GM21825 (cell line): ENCODE measurements around the gene KREMEN2.
"Not testable (repeated sequence)": the region's sequence is repeated elsewhere in the genome, so short reads cannot be mapped to it uniquely, and the experiment has no call there.

Experiments used
- ATAC-seq: cut with Tn5 transposase; IDR thresholded peaks from one replicate; pipeline ENCODE4 v1.9.1; 2021; ENCODE audit warnings: mild to moderate bottlenecking, moderate library complexity; ENCODE audit not compliant: unreplicated experiment

Gene KREMEN2, protein sequence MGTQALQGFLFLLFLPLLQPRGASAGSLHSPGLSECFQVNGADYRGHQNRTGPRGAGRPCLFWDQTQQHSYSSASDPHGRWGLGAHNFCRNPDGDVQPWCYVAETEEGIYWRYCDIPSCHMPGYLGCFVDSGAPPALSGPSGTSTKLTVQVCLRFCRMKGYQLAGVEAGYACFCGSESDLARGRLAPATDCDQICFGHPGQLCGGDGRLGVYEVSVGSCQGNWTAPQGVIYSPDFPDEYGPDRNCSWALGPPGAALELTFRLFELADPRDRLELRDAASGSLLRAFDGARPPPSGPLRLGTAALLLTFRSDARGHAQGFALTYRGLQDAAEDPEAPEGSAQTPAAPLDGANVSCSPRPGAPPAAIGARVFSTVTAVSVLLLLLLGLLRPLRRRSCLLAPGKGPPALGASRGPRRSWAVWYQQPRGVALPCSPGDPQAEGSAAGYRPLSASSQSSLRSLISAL

DNA sequence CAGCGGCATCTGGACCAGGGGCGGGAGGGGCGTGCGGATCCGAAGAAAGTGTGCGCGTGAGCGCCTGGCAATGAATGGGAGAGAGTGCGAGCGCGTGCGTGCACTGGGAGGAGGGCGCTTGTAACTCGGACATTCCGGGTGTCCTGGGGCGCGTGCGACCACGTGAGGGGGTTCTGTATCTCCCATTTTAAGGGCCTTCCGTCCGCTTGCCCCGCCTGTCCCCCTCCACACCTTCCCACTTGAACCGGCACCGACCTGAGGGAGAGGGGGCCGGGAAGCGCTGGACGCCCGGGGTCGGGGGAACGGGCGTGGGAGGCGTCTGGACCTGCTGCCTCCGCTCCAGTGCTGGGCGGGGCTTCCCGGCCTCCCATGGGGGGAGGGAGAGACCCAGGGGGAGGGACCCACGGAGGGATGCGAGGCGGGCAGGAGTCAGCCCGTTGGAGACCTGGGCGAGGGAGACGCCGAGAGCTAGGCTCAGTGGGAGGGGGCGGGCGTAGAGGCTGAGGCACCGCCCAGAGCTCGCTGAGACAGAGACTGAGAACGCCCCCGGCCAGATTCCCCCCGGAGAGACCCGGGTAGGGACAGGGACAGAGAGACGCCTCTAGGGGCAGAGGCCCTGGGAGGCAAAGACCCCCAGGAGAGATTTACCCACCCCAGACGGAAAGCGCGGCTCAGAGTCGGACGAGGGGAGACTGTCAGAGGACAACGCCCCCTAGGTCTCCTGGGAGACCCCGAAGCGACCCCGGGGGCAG lies at the start of gene KREMEN2:
Gene KREMEN2, plus strand, starts transcription at position 553 of the 752 bp plus-strand sequence. CDS start 246 bp downstream, outside the sequence.
- ATAC-seq: no peak

DNA sequence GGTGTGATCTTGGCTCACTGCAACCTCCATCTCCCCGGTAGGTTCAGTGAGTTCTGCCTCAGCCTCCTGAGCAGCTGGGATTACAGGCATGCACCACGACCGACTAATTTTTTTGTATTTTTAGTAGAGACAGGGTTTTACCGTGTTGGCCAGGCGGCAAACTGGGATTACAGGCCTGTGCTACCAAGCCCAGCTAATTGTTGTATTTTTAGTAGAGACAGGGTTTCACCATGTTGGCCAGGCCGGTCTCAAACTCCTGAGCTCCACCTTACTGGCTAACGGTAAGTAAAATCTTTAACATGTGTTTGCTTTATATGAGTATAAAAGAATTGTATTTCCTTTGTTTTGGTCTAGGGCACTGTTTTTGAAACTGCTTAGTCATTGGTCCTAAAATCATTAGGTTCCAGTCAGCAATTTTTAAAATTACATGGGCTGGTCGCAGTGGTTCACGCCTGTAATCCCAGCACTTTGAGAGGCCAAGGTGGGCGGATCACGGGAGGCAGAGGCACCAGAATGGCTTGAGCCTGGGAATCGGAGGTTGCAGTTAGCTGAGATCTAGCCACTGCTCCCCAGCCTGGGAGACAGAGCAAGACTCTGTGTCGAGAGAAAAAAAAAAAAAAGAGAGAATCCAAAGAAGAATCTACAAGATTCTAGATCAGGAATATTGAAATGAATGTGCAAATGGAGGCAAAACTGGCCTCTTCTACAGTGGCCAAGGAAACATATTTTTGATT lies 48.7 kb upstream of the KREMEN2 start:
- no peak for ATAC-seq

DNA sequence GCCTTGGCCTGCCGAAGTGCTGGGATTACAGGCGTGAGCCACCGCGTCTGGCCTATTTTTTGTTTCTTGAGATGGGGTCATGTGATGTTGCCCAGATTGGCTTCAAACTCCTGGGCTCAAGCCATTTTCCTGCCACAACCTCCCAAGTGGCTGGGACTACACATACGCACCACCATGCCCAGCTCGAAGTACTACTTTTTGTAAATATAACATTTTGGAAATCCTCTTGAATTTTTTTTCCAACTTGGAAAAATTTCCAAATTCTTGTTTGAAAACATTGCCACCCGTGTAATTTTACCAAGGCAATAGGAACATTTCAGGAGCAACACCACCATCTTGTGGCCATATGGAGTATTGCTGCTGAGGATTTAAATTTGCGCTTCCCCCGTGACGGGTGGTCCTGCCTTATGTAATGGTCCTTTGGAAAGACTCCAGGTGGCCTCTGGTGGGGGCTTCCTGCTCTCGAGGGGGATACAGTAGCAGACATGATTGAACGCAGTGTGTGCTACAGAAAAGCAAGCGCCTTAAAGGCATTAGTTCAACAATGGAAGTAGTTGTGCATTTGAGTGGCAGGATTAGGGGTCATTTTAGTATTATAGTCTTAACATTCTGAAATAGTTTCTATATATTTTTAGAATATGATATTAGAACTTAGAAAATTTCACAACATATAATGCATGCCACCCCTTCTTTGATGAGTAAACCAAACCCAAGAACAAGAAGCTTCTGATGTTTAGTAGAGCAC lies 44.4 kb upstream of the KREMEN2 start:
- no peak for ATAC-seq

DNA sequence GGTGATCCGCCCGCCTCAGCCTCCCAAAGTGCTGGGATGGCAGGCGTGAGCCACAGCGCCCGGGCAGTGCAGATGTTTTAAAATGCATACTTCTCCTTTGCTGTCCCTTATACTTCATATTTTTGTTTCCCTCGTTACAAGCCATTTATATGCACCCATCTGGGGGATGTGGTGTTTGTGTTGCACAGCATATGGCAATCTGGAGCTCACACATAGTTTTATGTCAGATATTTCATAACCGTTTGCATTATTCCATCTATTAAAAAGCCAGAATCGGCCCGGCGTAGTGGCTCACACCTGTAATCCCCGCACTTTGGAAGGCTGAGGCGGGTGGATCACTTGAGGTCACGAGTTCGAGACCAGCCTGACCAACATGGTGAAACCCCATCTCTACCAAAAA lies 40.6 kb upstream of the KREMEN2 start:
- ATAC-seq: no peak

DNA sequence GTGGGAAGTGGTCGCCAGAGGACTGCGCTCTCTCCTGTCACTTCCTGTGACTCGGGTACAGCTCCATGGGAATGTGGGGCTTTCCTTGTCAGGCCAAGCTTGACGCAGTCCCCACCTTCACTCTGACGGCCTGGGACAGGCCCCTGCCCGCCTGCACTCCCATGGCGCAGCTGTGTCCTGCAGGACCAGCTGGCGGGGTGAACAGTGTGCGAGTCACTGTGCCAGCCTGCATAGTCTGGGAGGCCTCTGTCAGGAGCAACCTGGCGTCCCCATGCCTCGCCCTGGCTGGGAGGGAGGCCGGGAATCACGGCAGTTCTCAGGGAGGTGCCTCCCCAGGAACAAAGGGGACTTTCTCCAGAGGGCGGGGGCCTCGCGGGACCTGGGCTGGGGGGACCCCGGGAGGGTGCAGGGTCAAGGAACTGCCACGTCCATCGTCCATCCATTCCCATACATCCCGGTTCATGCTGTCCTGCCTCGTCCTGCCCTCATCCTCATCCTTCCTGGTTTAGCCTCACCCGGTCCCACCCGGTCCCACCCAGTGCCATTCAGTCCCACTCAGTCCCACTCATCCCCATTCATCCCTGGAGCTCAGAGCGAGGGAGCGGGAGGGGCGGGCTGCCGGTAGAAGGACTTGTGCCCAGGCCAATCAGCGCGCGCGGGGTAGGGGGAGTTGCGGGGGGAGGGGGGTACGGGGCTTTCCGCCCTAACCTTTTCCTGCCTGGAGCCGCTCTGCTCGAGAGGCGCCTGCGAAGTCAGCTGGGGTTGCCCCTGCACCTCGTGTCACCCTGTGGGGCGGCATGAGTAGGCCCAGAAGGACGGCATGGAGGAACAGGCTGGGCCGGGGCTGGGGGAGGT lies 38.9 kb upstream of the KREMEN2 start:
- no peak for ATAC-seq

DNA sequence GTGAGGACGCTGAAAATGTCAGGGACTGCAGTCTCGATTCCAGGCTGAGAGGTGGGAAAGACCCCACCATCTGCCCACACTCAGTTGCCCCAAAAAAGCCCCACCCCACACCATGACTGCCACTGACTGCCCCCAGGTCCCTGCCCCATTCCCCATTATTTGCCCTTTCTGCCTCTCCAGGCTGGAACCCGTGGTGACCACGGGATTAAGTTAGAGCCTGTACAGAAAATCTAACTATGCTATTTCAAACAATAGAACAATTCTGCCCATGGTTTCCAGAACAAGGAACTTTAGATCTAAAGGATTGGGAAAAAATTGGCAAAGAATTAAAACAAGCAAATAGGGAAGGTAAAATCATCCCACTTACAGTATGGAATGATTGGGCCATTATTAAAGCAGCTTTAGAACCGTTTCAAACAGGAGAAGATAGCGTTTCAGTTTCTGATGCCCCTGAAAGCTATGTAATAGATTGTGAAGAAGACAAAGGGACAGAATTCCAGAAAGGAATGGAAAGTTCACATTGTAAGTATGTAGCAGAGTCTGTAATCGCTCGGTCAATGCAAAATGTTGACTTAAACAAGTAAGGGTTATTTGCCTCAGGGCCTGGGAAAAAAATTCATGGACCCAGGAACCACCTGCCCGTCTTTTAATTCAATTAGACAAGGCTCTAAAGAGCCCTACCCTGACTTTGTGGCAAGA lies 38.0 kb upstream of the KREMEN2 start:
- no peak for ATAC-seq

DNA sequence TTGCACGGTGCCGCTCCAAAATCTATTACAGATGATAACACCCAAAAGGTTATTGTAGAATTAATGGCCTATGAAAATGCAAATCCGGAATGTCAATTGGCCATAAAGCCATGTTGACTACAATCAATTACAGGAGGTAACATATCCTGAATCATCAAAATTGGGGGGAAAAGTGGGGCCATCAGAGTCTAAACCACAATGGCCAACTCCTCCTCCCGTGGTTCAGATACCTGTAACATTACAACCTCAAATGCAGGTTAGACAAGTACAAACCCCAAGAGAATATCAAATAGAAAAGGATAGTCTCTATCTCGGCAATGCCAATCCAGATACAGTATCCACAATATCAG lies 37.5 kb upstream of the KREMEN2 start:
- ATAC-seq: no peak

DNA sequence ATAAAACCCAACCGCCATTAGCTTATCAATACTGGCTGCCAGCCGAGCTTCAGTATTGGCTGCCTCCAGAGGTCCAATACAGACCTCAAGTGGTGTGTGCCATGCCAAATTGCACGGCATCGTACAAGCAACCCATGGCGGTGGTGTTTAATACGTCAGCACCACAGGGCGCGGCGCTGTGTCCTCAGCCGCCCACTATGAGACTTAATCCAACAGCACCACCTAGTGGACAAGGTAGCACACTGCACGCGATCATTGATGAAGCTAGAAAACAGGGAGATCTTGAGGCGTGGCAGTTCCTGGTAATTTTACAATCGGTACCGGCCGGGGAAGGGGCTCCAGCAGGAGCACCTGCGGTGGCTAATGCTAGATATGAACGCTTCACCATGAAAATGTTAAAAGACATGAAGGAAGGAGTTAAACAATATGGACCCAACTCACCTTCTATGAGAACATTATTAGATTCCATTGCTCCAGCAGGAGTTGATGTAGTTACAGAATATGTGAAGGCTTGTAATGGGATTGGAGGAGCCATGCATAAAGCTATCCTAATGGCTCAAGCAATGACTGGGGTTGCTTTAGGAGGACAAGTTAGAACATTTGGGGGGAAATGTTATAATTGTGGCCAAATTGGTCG lies 36.9 kb upstream of the KREMEN2 start:
- ATAC-seq: peak; percentile 68

DNA sequence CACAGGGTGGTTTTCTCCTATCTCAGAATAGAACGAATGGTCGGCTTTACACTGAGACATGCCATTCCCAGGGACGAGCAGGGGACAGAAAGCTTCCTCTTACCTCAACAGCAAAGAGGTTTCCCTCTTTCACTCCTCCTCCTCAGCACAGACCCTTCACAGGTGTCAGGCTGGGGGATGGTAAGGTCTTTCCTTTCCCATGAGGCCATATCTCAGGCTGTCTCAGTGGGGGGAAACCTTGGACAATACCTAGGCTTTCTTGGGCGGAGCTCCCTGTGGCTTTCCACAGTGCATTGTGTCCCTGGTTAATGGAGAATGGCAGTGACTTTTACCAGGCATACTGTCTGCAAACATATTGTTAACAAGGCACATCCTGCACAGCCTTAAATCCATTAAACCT lies 35.9 kb upstream of the KREMEN2 start:
- not testable (repeated sequence) for ATAC-seq

DNA sequence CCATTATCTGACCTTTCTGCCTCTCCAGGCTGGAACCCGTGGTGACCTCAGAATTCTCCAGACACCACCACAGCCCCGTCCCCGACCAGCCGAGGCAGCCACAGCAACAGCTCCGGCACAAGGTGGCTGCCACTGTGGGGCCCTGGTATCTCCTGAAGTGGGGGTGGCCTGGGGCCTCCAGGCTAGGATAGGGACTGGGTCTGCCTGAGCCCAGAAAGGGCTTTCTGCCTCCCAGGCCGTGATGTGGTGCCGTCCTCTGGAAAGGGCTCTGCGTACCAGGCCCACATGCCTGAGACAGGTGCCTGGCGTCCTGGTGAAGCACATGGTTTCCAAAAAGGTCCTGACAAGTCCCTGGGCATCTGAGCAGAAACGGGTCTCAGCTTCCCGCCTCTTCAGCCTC lies 35.3 kb upstream of the KREMEN2 start:
- ATAC-seq: no peak

DNA sequence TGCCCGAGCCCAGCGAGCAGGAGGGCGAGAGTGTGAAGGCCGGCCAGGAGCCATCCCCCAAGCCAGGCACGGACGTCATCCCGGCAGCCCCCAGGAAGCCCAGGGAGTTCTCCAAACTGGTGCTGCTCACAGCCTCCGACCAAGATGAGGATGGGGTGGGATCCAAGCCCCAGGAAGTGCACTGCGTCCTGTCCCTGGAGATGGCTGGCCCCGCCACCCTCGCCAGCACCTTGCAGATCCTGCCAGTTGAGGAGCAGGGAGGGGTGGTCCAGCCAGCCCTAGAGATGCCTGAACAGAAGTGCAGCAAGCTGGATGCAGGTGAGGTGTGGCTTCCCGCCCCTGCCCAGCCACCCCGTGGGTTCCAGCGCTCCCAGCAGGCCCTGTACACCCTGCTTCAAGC lies 34.4 kb upstream of the KREMEN2 start:
- ATAC-seq: no peak

DNA sequence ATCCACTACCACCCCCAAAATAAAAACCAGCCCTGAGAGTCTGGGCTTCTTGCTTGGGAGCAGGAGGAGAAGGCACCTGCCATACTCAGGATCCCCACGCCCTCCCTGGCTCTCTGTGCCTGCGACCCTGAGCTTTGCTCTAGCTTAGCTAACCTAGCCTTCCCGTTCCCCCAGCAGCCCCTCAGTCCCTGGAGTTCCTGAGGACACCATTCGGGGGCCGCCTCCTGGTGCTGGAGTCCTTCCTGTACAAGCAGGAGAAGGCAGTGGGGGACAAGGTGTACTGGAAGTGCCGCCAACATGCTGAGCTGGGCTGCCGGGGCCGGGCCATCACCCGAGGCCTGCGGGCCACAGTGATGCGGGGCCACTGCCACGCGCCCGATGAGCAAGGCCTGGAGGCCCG lies 33.8 kb upstream of the KREMEN2 start:
- no peak for ATAC-seq

DNA sequence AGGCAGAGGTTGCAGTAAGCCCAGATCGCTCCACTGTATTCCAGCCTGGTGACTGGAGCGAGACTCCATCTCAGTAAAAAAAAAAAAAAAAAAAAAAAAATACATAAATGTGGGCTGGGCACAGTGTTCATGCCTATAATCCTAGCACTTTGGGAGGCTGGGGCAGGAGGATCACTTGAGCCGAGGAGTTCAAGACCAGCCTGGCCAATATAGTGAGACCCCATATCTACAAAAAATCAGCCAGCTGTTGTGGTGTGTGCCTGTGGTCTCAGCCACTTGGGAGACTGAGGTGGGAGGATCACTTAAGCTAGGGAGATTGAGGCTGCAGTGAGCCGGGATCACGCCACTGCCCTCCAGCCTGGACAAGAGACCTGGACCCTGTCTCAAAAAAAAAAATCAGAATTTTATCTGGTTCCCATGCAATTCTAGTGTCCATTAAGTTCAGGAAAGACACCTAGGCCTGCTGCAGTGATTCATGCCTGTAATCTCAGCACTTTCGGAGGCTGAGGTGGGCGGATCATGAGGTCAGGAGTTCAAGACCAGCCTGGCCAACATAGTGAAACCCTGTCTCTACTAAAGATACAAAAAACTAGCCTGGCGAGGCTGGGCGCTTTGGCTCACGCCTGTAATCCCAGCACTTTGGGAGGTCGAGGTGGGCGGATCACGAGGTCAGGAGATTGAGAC lies 32.7 kb upstream of the KREMEN2 start:
- not testable (repeated sequence) for ATAC-seq

DNA sequence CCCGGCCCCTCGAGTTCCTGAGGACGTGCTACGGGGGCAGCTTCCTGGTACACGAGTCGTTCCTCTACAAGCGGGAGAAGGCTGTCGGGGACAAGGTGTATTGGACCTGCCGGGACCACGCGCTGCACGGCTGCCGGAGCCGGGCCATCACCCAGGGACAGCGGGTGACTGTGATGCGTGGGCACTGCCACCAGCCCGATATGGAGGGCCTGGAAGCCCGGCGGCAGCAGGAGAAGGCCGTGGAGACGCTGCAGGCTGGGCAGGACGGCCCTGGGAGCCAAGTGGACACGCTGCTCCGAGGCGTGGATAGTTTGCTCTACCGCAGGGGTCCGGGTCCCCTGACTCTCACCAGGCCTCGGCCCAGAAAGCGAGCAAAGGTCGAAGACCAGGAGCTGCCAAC lies 30.9 kb upstream of the KREMEN2 start:
- no peak for ATAC-seq

DNA sequence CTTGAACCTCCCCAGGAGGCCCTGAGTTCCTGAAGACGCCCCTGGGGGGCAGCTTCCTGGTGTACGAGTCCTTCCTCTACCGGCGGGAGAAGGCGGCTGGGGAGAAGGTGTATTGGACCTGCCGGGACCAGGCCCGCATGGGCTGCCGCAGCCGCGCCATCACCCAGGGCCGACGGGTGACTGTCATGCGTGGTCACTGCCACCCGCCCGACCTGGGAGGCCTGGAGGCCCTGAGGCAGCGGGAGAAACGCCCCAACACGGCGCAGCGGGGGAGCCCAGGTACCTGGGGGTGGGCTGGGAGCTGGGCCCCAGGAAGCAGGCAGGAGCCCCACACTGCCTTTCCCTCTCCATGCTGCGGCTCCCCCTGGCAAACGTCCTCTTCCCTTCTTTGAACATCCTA lies 30.4 kb upstream of the KREMEN2 start:
- ATAC-seq: no peak

DNA sequence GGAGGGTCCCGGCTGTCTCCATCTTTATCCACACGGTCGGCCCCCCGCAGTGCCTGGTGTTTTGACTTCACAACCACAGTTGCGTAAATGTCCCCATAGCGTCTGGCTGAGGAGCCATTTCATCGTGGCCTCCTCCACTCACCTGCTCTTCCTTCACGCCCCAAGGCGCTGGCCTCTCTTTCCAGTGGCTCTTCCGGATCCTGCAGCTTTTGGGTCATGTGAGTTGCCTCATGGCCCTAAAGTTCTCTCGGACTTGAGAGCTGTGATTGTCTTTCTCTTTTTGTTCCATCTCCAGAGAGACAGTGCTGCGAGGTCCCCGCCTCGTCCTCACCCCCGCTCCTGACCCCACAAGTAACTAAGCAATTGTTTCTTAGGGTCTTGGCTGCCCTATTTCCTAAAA lies 29.6 kb upstream of the KREMEN2 start:
- no peak for ATAC-seq

DNA sequence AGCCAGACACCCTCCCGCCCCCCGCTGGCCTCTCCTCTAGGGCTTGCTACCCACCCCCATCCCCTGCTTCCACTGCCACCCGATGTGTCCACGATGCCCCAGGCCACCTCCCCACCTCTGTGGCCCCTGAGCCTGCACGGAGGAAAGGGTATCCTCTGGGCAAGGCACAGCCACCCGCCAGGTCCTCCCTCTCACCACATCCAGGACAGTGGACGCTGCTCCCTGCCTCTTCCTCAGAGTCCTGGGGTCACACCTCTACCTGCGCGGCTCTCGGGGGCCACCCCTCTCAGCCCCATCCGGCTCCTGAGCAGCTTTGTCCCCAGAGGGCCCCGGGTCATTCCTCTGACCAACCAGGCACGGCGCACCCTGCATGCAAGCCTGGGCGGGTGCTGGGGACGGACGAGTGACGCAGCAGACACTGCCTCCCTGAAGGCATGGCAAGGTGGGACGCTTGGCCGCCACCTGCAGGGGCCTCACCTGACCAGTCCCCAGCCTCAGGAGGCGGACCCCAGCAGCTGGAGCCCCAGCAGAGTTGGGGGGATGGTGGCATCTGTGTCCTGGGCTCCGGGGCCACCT lies 27.6 kb upstream of the KREMEN2 start:
- ATAC-seq: no peak

DNA sequence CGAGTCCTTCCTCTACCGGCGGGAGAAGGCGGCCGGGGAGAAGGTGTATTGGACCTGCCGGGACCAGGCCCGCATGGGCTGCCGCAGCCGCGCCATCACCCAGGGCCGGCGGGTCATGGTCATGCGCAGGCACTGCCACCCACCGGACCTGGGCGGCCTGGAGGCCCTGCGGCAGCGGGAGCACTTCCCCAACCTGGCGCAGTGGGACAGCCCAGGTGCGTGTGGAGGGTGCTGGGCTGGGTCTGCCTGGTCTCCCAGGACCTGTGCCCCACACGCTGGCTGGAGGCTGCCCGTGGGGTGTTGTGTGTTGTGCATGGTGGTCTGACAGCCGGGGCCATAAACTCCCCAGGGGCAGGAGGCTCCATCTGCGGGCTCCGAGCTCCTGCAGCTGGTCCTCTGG lies 26.9 kb upstream of the KREMEN2 start:
- no peak for ATAC-seq
